Activated B cell treated with CpG ODN at 0.5 μM for 24 hours (primary cell): ENCODE data around the gene APOBEC3F. TPM values are rescaled to one million over a fixed set of nuclear protein-coding genes. Genes with fewer than 3 reads are reported as not detected.
A peak's percentile ranks its signal among the peaks of the same experiment; 100 is the strongest.

Experiments used
- ATAC-seq: fragments of 200-7000 bp; cut with Tn5 transposase; one replicate; pipeline ENCODE4 v1.10.0; 2021; ENCODE audit warnings: low read depth, mild to moderate bottlenecking, moderate library complexity
- CTCF ChIA-PET: fragments of 350-600 bp; sonication (Branson Sonifier 250); formaldehyde crosslinking; loops from one replicate; lab custom pipeline; 2021; ENCODE audit warnings: antibody characterized with exemption; lab: Charles Lee
- POLR2A ChIA-PET: fragments of 350-600 bp; sonication (Branson Sonifier 250); formaldehyde crosslinking; loops from one replicate; lab custom pipeline; 2021; ENCODE audit warnings: antibody characterized with exemption; lab: Charles Lee
- DNase-seq: peaks from one replicate; pipeline ENCODE4 v3.0.0; 2022
- H3K27ac Mint-ChIP-seq: one replicate; pipeline ENCODE4 v1.8.0; 2020; ENCODE audit warnings: mixed read lengths
- H3K27me3 Mint-ChIP-seq: one replicate; pipeline ENCODE4 v1.8.0; 2021; ENCODE audit warnings: mixed read lengths
- H3K36me3 Mint-ChIP-seq: one replicate; pipeline ENCODE4 v1.8.0; 2021; ENCODE audit warnings: low read depth, mixed read lengths
- H3K4me1 Mint-ChIP-seq: one replicate; pipeline ENCODE4 v1.8.0; 2021; ENCODE audit warnings: mixed read lengths
- H3K4me3 Mint-ChIP-seq: one replicate; pipeline ENCODE4 v1.8.0; 2020; ENCODE audit warnings: mild to moderate bottlenecking, mixed read lengths
- H3K9me3 Mint-ChIP-seq: one replicate; pipeline ENCODE4 v1.8.0; 2020; ENCODE audit warnings: mixed read lengths
- intact Hi-C: fragments of 100-400 bp; cut with micrococcal nuclease; formaldehyde crosslinking; loops from one replicate; pipeline ENCODE4 v1.15.1; 2024
- total RNA-seq: library from RNA; stranded (reverse); gene quantifications from 2 replicates; pipeline ENCODE4 v1.2.3, GENCODE V29; 2022
- TF ChIP-seq, protein P1 (sequence below): fragments of 200-600 bp; IDR thresholded peaks from one replicate; pipeline ENCODE4 v1.8.0; 2022; ENCODE audit warnings: antibody characterized with exemption, mild to moderate bottlenecking

Gene APOBEC3F
- total RNA-seq, 1 donor from 2014 or later, result 82.4 TPM

DNA sequence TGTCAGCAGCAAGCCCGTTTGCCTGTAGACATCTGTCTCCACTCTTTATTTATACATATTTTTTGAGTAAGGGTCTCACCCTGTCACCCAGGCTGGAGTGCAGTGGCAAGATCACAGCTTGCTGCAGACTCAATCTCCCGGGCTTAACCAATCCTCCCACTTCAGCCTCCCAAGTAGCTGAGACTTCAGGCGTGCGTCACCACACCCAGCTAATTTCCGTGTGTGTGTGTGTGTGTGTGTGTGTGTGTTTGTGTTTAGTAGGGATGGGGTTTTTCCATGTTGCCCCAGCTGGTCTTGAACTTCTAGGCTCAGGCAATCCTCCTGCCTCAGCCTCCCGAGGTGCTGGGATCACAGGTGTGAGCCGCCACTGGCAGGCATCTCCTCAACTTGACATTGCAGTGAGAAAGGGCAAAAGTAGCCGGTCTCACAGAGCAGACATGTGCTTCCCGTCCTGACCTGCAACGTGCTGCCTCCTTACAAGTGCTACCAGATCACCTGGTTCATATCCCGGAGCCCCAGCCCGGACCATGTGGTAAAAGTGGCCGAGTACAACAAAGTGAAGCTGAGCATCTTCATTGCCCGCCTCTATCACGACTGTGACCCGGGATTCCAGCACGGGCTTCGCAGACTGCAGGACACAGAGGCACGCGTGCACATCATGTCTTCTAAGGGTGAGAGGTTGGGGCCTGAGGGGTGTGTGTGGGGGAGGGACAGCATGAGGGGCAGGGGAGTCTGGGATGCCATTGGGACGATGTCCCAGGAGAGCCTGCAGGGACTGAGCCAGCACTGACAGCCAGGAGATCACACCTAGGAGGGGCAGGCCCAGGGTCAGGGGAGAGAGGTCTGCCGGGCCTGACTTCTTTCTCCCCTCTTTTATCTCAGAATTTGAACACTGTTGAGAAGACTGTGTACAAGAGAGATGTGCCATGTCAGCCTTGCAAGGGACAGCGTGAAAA lies 50.7 kb downstream of the APOBEC3F start:
- TF ChIP-seq, protein P1, sequence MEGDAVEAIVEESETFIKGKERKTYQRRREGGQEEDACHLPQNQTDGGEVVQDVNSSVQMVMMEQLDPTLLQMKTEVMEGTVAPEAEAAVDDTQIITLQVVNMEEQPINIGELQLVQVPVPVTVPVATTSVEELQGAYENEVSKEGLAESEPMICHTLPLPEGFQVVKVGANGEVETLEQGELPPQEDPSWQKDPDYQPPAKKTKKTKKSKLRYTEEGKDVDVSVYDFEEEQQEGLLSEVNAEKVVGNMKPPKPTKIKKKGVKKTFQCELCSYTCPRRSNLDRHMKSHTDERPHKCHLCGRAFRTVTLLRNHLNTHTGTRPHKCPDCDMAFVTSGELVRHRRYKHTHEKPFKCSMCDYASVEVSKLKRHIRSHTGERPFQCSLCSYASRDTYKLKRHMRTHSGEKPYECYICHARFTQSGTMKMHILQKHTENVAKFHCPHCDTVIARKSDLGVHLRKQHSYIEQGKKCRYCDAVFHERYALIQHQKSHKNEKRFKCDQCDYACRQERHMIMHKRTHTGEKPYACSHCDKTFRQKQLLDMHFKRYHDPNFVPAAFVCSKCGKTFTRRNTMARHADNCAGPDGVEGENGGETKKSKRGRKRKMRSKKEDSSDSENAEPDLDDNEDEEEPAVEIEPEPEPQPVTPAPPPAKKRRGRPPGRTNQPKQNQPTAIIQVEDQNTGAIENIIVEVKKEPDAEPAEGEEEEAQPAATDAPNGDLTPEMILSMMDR, result no peak
- peaks cover 60% of the 10 kb centered on the region for H3K4me1 Mint-ChIP-seq
- no peak overlapping the region for H3K4me3 Mint-ChIP-seq
- H3K27ac Mint-ChIP-seq, result peak overlapping the region; percentile 18
- ChIA-PET POLR2A (interaction anchor here (0.6 to 1.0 kb wide), 5 partner anchors 13 to 202 kb away, joined by 3 to 9 read pairs (median 3); no protein-coding TSS in a partner anchor), CTCF (interaction anchor here (1.5 kb wide), 1 partner anchor 83 kb away, joined by 3 read pairs; no protein-coding TSS in a partner anchor)
- H3K36me3 Mint-ChIP-seq, result peaks cover 20% of the 10 kb centered on the region
- H3K9me3 Mint-ChIP-seq, result no peaks in the 10 kb centered on the region
- intact Hi-C loops, result no loop called here
- no peaks in the 10 kb centered on the region for H3K27me3 Mint-ChIP-seq
- DNase-seq, result no peak
- no peak for ATAC-seq

DNA sequence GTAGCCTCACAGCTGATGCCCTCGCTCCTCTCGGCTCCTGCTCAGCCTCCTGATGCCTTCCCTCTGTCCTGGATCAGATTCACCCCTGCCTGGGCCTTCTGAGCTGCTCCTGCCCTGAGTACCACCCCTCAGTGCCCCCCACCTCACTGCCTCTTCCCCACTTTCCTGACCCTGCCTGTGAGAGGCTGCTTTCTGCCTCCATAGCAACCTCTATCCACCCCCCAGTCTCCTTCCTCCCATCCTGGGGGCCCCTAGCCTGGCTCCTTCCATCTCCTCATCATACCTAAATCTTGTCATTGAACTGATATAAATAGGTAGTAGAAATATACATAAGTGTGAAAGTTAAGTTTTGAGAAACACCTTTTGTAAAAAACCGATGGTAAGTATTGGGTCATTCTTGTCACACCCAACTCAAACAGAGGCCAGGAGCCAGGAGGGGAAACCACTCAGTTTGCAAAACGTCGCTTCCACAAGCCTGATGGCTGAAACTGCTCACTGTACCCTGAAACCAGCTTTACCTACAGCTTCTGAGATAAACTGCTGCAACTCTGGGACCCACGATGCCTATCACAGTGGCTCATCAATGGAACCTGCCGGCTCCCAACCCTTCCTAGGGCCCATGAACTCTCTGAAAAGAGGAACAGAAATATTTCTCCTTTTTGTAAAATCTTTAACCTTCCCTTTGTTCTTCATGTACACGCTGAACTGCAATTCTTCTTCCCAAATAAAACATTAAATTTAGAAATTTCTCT lies 51.6 kb downstream of the APOBEC3F start:
- POLR2A ChIA-PET, result interaction anchor here (0.6 to 0.7 kb wide), 2 partner anchors 13 to 17 kb away, joined by 3 to 4 read pairs; no protein-coding TSS in a partner anchor
- peaks cover 11% of the 10 kb centered on the region for H3K36me3 Mint-ChIP-seq

GRCh38 chr22:39094717-39095389 lies 54.2 kb downstream of the APOBEC3F start:
- H3K27ac Mint-ChIP-seq, result no peak overlapping the region
- no peaks in the 10 kb centered on the region for H3K27me3 Mint-ChIP-seq
- no peak for DNase-seq
- TF ChIP-seq, protein P1, result no peak
- intact Hi-C loops, result no loop called here
- no peaks in the 10 kb centered on the region for H3K36me3 Mint-ChIP-seq
- no peak for ATAC-seq
- H3K9me3 Mint-ChIP-seq, result no peaks in the 10 kb centered on the region
- H3K4me1 Mint-ChIP-seq, result peaks cover 84% of the 10 kb centered on the region
- POLR2A ChIA-PET, result interaction anchor here (0.6 to 2.2 kb wide), 7 partner anchors 10 to 91 kb away, joined by 3 to 9 read pairs (median 5); no protein-coding TSS in a partner anchor
- CTCF ChIA-PET, result no interaction called here
- no peak overlapping the region for H3K4me3 Mint-ChIP-seq

More for the DNA sequence above, 51.6 kb downstream of the APOBEC3F start:
- peak overlapping the region; percentile 43 for H3K27ac Mint-ChIP-seq
- DNase-seq (no peak), ATAC-seq (no peak)
- H3K27me3 Mint-ChIP-seq, result no peaks in the 10 kb centered on the region
- TF ChIP-seq, protein P1, result no peak
- CTCF ChIA-PET, result interaction anchor here (1.5 kb wide), 1 partner anchor 84 kb away, joined by 3 read pairs; no protein-coding TSS in a partner anchor
- no peak overlapping the region for H3K4me3 Mint-ChIP-seq
- no peaks in the 10 kb centered on the region for H3K9me3 Mint-ChIP-seq
- peaks cover 64% of the 10 kb centered on the region for H3K4me1 Mint-ChIP-seq
- intact Hi-C loops, result no loop called here

GRCh38 chr22:39095971-39096370 lies 55.3 kb downstream of the APOBEC3F start:
- intact Hi-C loops, result no loop called here
- H3K27me3 Mint-ChIP-seq, result no peaks in the 10 kb centered on the region
- H3K36me3 Mint-ChIP-seq, result no peaks in the 10 kb centered on the region
- H3K27ac Mint-ChIP-seq, result peak overlapping the region; percentile 24
- H3K4me1 Mint-ChIP-seq, result peaks cover 83% of the 10 kb centered on the region
- no peaks in the 10 kb centered on the region for H3K9me3 Mint-ChIP-seq
- no peak for ATAC-seq
- ChIA-PET POLR2A (interaction anchor here (2.2 kb wide), 1 partner anchor 15 kb away, joined by 8 read pairs; no protein-coding TSS in a partner anchor), CTCF (no interaction called here)
- no peak overlapping the region for H3K4me3 Mint-ChIP-seq
- TF ChIP-seq, protein P1, result no peak
- no peak for DNase-seq
